ENCODE data around the gene PHF2. TPM values are rescaled to one million over a fixed set of nuclear protein-coding genes. Genes with fewer than 3 reads are reported as not detected.

Gene PHF2
- total and polyA plus RNA-seq, 2 of the 4 experiments (the other 2 are of a cell fraction), result 5.9 to 9.5 TPM

DNA sequence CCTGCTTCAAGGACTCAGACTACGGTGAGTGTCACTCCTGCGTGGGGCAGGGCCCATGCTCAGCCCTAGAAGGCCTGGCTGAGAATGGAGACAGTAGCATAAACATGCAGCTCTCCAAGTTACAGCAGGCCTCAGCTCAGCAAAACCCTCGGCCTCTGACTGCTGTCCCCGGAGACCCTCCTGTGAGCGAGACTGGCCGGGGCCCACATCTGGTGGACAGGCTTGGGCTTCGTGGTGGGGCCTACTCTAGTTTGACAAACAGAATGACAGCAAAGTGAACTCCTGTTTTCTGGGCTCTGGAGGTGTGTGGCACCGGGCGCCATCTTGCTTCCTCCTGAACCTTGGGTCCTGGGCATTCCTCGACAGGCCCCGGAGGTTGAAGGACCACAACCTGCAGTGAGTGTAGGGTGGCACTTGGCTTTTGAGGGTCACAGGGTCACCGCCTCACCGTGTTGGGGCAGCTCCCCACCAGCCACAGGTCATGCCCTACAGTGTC lies 97.5 kb downstream of the PHF2 start:
- 0 out of 4 replicates have a peak, but pooled peaks cover 0 to 6% of the 10 kb centered on the region in 2 experiments for H3K79me1 ChIP-seq (ENCODE audit: low read depth in 1 of 2, low read length in 2 of 2)
- intact Hi-C loops (cut with micrococcal nuclease) (no loop called here), in situ Hi-C loops (cut with MboI; ENCODE audit: low sequenced_read_pairs) (no loop called here), dilution Hi-C loops (cut with HindIII; ENCODE audit: low sequenced_read_pairs, unreplicated experiment) (no loop called here)
- H3K56ac ChIP-seq (ENCODE audit: extremely low read depth, insufficient read depth, low read length), result no peak overlapping the region
- H3K23ac ChIP-seq (ENCODE audit: low read depth, low read length), result no peak overlapping the region
- DNase-seq, result no peak
- H3K18ac ChIP-seq (ENCODE audit: low read depth, low read length), result no peak overlapping the region
- H4K20me1 ChIP-seq (ENCODE audit: insufficient read depth, low read length), result peaks cover 11% of the 10 kb centered on the region
- no peak overlapping the region for H2AFZ ChIP-seq (replicated peaks; ENCODE audit: low read length, poor library complexity)
- no peaks in the 10 kb centered on the region for H3K27me3 ChIP-seq (ENCODE audit: control insufficient read depth, insufficient read depth, low read length)
- no peak overlapping the region for H3K4me2 ChIP-seq (ENCODE audit: low read depth, low read length)
- no peaks in the 10 kb centered on the region for H3K9me3 ChIP-seq (ENCODE audit: control insufficient read depth, insufficient read depth, low read length)
- no peak overlapping the region for H3K14ac ChIP-seq (replicated peaks; ENCODE audit: low read depth, low read length)
- H3K4ac ChIP-seq (ENCODE audit: low read depth, low read length), result no peak overlapping the region
- no peak overlapping the region for H3K27ac ChIP-seq (ENCODE audit: insufficient read depth, low read length)
- BruUV-seq (replicated peaks), result no TSS peak
- POLR2A ChIA-PET (ENCODE audit: unreplicated experiment), result no interaction called here
- H3K9ac ChIP-seq (ENCODE audit: low read depth, low read length), result no peak overlapping the region
- no peak for ATAC-seq (ENCODE audit: low read depth)
- H4K91ac ChIP-seq (ENCODE audit: insufficient read depth, low read depth, low read length), result no peak overlapping the region
- H2BK15ac ChIP-seq (ENCODE audit: low read depth, low read length), result no peak overlapping the region
- no peak overlapping the region for H2AK9ac ChIP-seq (replicated peaks; ENCODE audit: low read depth, low read length, poor library complexity)
- H2BK5ac ChIP-seq (ENCODE audit: low read depth, low read length, poor library complexity, severe bottlenecking), result no peak overlapping the region
- CTCF ChIA-PET, result no interaction called here
- WGBS, 2 experiments (ENCODE audit: extremely low coverage in 2 of 2, insufficient read length in 1 of 2), result 85% methylated on average over 5 of the region's 13 CpGs; no CpG with 5 or more reads in 1 of the 2 experiments
- H4K8ac ChIP-seq (ENCODE audit: low read depth in 2 of 2, low read length in 2 of 2), result no peak overlapping the region
- H2BK20ac ChIP-seq (ENCODE audit: low read depth, low read length), result no peak overlapping the region
- no peak overlapping the region for H2AK5ac ChIP-seq (ENCODE audit: low read depth, low read length)
- TF ChIP-seq, protein P1, sequence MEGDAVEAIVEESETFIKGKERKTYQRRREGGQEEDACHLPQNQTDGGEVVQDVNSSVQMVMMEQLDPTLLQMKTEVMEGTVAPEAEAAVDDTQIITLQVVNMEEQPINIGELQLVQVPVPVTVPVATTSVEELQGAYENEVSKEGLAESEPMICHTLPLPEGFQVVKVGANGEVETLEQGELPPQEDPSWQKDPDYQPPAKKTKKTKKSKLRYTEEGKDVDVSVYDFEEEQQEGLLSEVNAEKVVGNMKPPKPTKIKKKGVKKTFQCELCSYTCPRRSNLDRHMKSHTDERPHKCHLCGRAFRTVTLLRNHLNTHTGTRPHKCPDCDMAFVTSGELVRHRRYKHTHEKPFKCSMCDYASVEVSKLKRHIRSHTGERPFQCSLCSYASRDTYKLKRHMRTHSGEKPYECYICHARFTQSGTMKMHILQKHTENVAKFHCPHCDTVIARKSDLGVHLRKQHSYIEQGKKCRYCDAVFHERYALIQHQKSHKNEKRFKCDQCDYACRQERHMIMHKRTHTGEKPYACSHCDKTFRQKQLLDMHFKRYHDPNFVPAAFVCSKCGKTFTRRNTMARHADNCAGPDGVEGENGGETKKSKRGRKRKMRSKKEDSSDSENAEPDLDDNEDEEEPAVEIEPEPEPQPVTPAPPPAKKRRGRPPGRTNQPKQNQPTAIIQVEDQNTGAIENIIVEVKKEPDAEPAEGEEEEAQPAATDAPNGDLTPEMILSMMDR (conservative IDR thresholded peaks at IDR 0.05; ENCODE audit: low read depth, low read length), result no peak
- TF ChIP-seq BHLHE40 (IDR thresholded peaks at IDR 0.05; ENCODE audit: low read depth, low read length), result no peak
- no peak overlapping the region for H4K5ac ChIP-seq (ENCODE audit: low read depth, low read length)
- H2BK120ac ChIP-seq (ENCODE audit: low read depth, low read length), result no peak overlapping the region
- H3K4me3 ChIP-seq (ENCODE audit: insufficient read depth, low read depth, low read length), result no peak overlapping the region
- H3K4me1 ChIP-seq (ENCODE audit: control insufficient read depth, insufficient read depth, low read length), result no peaks in the 10 kb centered on the region
- H3K36me3 ChIP-seq (ENCODE audit: control insufficient read depth, insufficient read depth, low read length), result peaks cover 22% of the 10 kb centered on the region; the same call in 1 of the 2 replicates
- H3K9me1 ChIP-seq (ENCODE audit: insufficient read depth, low read length), result peaks cover 10% of the 10 kb centered on the region
